CD14-positive monocyte (primary cell): Measurements from ENCODE around the gene EBNA1BP2. TPM values are rescaled to one million over a fixed set of nuclear protein-coding genes. Genes with fewer than 3 reads are reported as not detected.

ENCODE experiments used
- DNase-seq, 3 donors: peaks; one replicate each; pipeline ENCODE4 v3.0.0-alpha.2; 2011 to 2022
- H2AFZ ChIP-seq: 2 replicates; pipeline ENCODE4 v1.6.0; 2012; ENCODE audit warnings: mild to moderate bottlenecking, low read depth, low read length, inconsistent platforms; ENCODE audit not compliant: insufficient read depth, poor library complexity, severe bottlenecking
- H3K27ac ChIP-seq, 2 donors: 1 replicate in 1 of 2; 2 replicates in 1 of 2; pipeline ENCODE4 v1.5.1; 2012 to 2013; ENCODE audit warnings: low read length in 2 of 2, control low read depth in 1 of 2, inconsistent platforms in 1 of 2, low read depth in 1 of 2, mild to moderate bottlenecking in 1 of 2
- H3K27me3 ChIP-seq, 2 donors: one replicate each; pipeline versions ENCODE4 v1.6.0 to v1.6.1; 2011 to 2013; ENCODE audit warnings: low read length in 2 of 2; ENCODE audit not compliant: control insufficient read depth in 2 of 2, insufficient read depth in 2 of 2
- H3K36me3 ChIP-seq, 2 donors: replicated peaks in 1 of 2; 1 replicate in 1 of 2; 2 replicates in 1 of 2; pipeline versions ENCODE4 v1.5.1 to v1.6.1; 2012 to 2013; ENCODE audit warnings: low read length in 2 of 2, control low read depth in 1 of 2, inconsistent platforms in 1 of 2, mild to moderate bottlenecking in 1 of 2; ENCODE audit not compliant: insufficient read depth in 2 of 2, control insufficient read depth in 1 of 2
- H3K4me1 ChIP-seq, 2 donors: 1 replicate in 1 of 2; 2 replicates in 1 of 2; pipeline versions ENCODE4 v1.5.1 to v1.6.1; 2012 to 2013; ENCODE audit warnings: low read length in 2 of 2, control low read depth in 1 of 2, inconsistent platforms in 1 of 2, mild to moderate bottlenecking in 1 of 2, moderate library complexity in 1 of 2; ENCODE audit not compliant: insufficient read depth in 2 of 2, control insufficient read depth in 1 of 2
- H3K4me2 ChIP-seq: replicated peaks from 2 replicates; pipeline ENCODE3; 2012; ENCODE audit warnings: low read length, moderate library complexity, mild to moderate bottlenecking; ENCODE audit not compliant: poor library complexity, severe bottlenecking; ENCODE audit errors: extremely low read depth
- H3K4me3 ChIP-seq, 3 experiments: fragments of 200-600 bp in 1 of 3; sonication (generic) in 1 of 3; replicated peaks in 1 of 3; 1 replicate in 2 of 3; 2 replicates in 1 of 3; pipeline ENCODE4 v1.5.1; 2011 to 2013; ENCODE audit warnings: low read length in 3 of 3, mild to moderate bottlenecking in 3 of 3, control low read depth in 2 of 3, low read depth in 2 of 3, inconsistent platforms in 1 of 3, moderate library complexity in 1 of 3
- H3K79me2 ChIP-seq: 2 replicates; pipeline ENCODE4 v1.6.0; 2012; ENCODE audit warnings: mild to moderate bottlenecking, control low read depth, inconsistent platforms, low read length, moderate library complexity; ENCODE audit not compliant: insufficient read depth
- H3K9ac ChIP-seq: 2 replicates; pipeline ENCODE4 v1.6.0; 2017; ENCODE audit warnings: low read length, mild to moderate bottlenecking; ENCODE audit not compliant: insufficient read depth, poor library complexity, severe bottlenecking
- H3K9me3 ChIP-seq, 2 donors: replicated peaks in 1 of 2; 1 replicate in 1 of 2; 2 replicates in 1 of 2; pipeline versions ENCODE4 v1.5.1 to v1.6.1; 2012 to 2013; ENCODE audit warnings: low read length in 2 of 2, control low read depth in 1 of 2; ENCODE audit not compliant: control insufficient read depth in 1 of 2, insufficient read depth in 1 of 2
- H4K20me1 ChIP-seq: 2 replicates; pipeline ENCODE4 v1.6.0; 2012; ENCODE audit warnings: mild to moderate bottlenecking, low read length, control low read depth, moderate library complexity; ENCODE audit not compliant: insufficient read depth
- H3K27ac Mint-ChIP-seq, 7 donors: one replicate each; pipeline ENCODE4 v1.8.0; 2020; ENCODE audit warnings: mild to moderate bottlenecking in 7 of 7, mixed read lengths in 7 of 7, moderate library complexity in 6 of 7, inconsistent platforms in 2 of 7
- H3K27me3 Mint-ChIP-seq, 3 donors: one replicate each; pipeline ENCODE4 v1.8.0; 2021 to 2022; ENCODE audit warnings: low read depth in 3 of 3, mild to moderate bottlenecking in 3 of 3, mixed read lengths in 3 of 3, moderate library complexity in 3 of 3, inconsistent platforms in 1 of 3
- H3K36me3 Mint-ChIP-seq, 2 donors: one replicate each; pipeline ENCODE4 v1.8.0; 2020; ENCODE audit warnings: mixed read lengths in 2 of 2, inconsistent platforms in 1 of 2, mild to moderate bottlenecking in 1 of 2
- H3K4me1 Mint-ChIP-seq: one replicate; pipeline ENCODE4 v1.8.0; 2020; ENCODE audit warnings: mild to moderate bottlenecking, mixed read lengths
- H3K4me3 Mint-ChIP-seq, 2 donors: one replicate each; pipeline ENCODE4 v1.8.0; 2020; ENCODE audit warnings: mild to moderate bottlenecking in 2 of 2, mixed read lengths in 2 of 2, moderate library complexity in 1 of 2
- H3K9me3 Mint-ChIP-seq, 7 donors: one replicate each; pipeline ENCODE4 v1.8.0; 2020 to 2022; ENCODE audit warnings: mixed read lengths in 7 of 7, mild to moderate bottlenecking in 6 of 7, moderate library complexity in 6 of 7, inconsistent platforms in 2 of 7
- WGBS: methylation state at CpG from one replicate; pipeline ENCODE4 v1.1.5; 2013; ENCODE audit warnings: missing lambda C conversion rate; ENCODE audit not compliant: insufficient coverage; 5-methylcytosine and 5-hydroxymethylcytosine counted together
- intact Hi-C, 2 donors: fragments of 100-400 bp; cut with micrococcal nuclease; formaldehyde crosslinking; loops; one replicate each; pipeline versions ENCODE4 v1.15.0 to v1.15.1; 2023
- polyA minus RNA-seq: library from RNA; depleted of rRNA, polyadenylated mRNA; stranded (reverse); fragments of >200 nt; gene quantifications from 2 replicates; pipeline ENCODE4 v1.2.3, GENCODE V29; 2012
- polyA plus RNA-seq, 3 donors: library from polyadenylated mRNA; depleted of rRNA in 1 of 3; unstranded in 2 of 3; stranded (reverse) in 1 of 3; fragments of 300-500 nt in 2 of 3; fragments of >200 nt in 1 of 3; fragmentation: Illumina TruSeq in 2 of 3; gene quantifications; 1 replicate in 2 of 3; 2 replicates in 1 of 3; pipeline ENCODE4 v1.2.3, GENCODE V29; 2012 to 2021
- total RNA-seq, 12 experiments: library from RNA in 1 of 12; stranded (reverse) in 1 of 12; fragments of 120-200 nt in 1 of 12; gene quantifications; one replicate each; pipeline ENCODE4 v1.2.4 and lab custom pipeline; 2013 to 2026; ENCODE audit warnings: mixed read lengths in 6 of 12, inconsistent platforms in 1 of 12
- TF ChIP-seq, protein P1 (sequence below): fragments of 200-600 bp; IDR thresholded peaks from one replicate; pipeline ENCODE4 v1.8.0; 2022; ENCODE audit warnings: antibody characterized with exemption, mild to moderate bottlenecking

EBNA1BP2 gene, protein sequence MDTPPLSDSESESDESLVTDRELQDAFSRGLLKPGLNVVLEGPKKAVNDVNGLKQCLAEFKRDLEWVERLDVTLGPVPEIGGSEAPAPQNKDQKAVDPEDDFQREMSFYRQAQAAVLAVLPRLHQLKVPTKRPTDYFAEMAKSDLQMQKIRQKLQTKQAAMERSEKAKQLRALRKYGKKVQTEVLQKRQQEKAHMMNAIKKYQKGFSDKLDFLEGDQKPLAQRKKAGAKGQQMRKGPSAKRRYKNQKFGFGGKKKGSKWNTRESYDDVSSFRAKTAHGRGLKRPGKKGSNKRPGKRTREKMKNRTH
- total RNA-seq (2013), result 36.7 TPM
- 10 to 100 TPM; 10.2 to 37.2 (median 30.9) TPM for polyA plus RNA-seq
- 12.2 and 14.5 TPM in 2 replicates for polyA minus RNA-seq
- 2.4 to 13.9 (median 7.9) reads per million in 11 experiments for total RNA-seq (lab: John Stamatoyannopoulos, UW)

DNA sequence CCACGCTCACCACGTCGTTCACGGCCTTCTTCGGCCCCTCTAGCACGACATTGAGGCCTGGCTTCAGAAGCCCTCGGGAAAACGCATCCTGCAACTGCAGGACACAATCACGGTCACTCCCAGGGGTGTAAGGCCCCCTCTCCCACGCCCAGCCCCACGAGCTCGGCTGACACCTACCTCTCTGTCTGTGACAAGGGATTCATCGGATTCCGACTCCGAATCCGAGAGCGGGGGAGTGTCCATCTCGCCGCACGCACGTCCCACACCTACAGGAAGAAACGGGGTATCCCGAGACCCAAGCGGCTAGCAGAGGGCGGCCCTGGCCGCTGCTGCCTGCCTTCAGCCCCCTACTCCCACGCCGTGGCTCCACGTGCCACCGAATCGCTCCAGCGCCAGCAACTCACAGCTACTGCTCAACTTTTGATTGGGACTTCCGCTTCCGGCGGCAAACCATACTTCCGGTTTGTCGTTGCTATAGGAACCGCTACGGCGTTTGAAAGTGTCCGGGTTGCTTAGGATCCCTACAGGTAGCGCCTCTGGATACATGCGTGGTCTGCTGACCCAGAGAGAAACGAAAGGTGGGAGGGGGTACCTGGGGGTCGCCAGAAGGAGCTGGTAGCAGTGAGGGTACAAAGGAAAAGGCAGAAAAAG, at the start of gene EBNA1BP2, which contains the start of gene CFAP57:
TSS of gene EBNA1BP2 (minus strand) at position 415 of the 651 bp plus-strand sequence. CDS start at position 243, 172 bp downstream.
TSS of gene CFAP57 (plus strand) at position 455 of the 651 bp plus-strand sequence. CDS start 424 bp downstream, outside the sequence.
- H3K9me3 ChIP-seq, result no peaks in the 10 kb centered on the region
- H3K36me3 Mint-ChIP-seq, result peaks cover 30 to 37% of the 10 kb centered on the region in 2 donors
- intact Hi-C loops, result loop anchor here (2.0 to 10.0 kb wide), 6 partner anchors 187 to 837 kb away; partner anchors contain the start of genes C1orf50 (in 1 of the 2), CDC20 (in 1 of the 2), ELOVL1 (in 1 of the 2) and FOXJ3 (in 1 of the 2)

More for the DNA sequence above, at the start of gene EBNA1BP2, which contains the start of gene CFAP57:
- peak; percentile 95 for DNase-seq
- H3K9ac ChIP-seq, result peak within 1 kb of the TSS; percentile 70
- Mint-ChIP-seq H3K4me1 (peaks cover 17% of the 10 kb centered on the region), H3K27ac (peak within 1 kb of the TSS; percentile 71 to 97 (median 95)), H3K27me3 (peaks cover 5 to 17% (median 13%) of the 10 kb centered on the region in 3 donors), H3K4me3 (peak within 1 kb of the TSS; percentile 94 to 96), H3K9me3 (peaks cover 0 to 3% (median 0%) of the 10 kb centered on the region in 7 donors)
- H3K27me3 ChIP-seq, result peaks cover 0 to 23% of the 10 kb centered on the region in 2 donors
- peaks cover 29 to 39% of the 10 kb centered on the region in 2 donors for H3K36me3 ChIP-seq
- 0% methylated on average over 41 of the region's 45 CpGs for WGBS
- peaks cover 9 to 16% of the 10 kb centered on the region in 2 donors for H3K4me1 ChIP-seq
- peak within 1 kb of the TSS in 1 of 2 donors; percentile 71 for H3K27ac ChIP-seq
- TF ChIP-seq, protein P1, sequence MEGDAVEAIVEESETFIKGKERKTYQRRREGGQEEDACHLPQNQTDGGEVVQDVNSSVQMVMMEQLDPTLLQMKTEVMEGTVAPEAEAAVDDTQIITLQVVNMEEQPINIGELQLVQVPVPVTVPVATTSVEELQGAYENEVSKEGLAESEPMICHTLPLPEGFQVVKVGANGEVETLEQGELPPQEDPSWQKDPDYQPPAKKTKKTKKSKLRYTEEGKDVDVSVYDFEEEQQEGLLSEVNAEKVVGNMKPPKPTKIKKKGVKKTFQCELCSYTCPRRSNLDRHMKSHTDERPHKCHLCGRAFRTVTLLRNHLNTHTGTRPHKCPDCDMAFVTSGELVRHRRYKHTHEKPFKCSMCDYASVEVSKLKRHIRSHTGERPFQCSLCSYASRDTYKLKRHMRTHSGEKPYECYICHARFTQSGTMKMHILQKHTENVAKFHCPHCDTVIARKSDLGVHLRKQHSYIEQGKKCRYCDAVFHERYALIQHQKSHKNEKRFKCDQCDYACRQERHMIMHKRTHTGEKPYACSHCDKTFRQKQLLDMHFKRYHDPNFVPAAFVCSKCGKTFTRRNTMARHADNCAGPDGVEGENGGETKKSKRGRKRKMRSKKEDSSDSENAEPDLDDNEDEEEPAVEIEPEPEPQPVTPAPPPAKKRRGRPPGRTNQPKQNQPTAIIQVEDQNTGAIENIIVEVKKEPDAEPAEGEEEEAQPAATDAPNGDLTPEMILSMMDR, result no peak
- peak within 1 kb of the TSS; percentile 62 to 98 (median 80) for H3K4me3 ChIP-seq
- H4K20me1 ChIP-seq, result no peaks in the 10 kb centered on the region
- peak within 1 kb of the TSS; percentile 96 for H2AFZ ChIP-seq
- H3K4me2 ChIP-seq, result peak within 1 kb of the TSS; percentile 93
- peaks cover 17% of the 10 kb centered on the region for H3K79me2 ChIP-seq
